Colonic mucosa (tissue), 4 donors: Measurements from ENCODE around the gene SAMD4B. TPM values are rescaled to one million over a fixed set of nuclear protein-coding genes. Genes with fewer than 3 reads are reported as not detected.

Experiments
- DNase-seq: peaks from one replicate; pipeline ENCODE4 v3.0.0-alpha.2; 2020
- H3K27ac ChIP-seq: fragments of 200-600 bp; one replicate; pipeline ENCODE4 v1.8.0; 2021
- H3K27me3 ChIP-seq: fragments of 200-600 bp; one replicate; pipeline ENCODE4 v1.8.0; 2021
- H3K36me3 ChIP-seq: fragments of 200-600 bp; one replicate; pipeline ENCODE4 v1.8.0; 2021
- H3K4me1 ChIP-seq: fragments of 200-600 bp; one replicate; pipeline ENCODE4 v1.8.0; 2021; ENCODE audit warnings: mild to moderate bottlenecking
- H3K4me3 ChIP-seq: fragments of 200-600 bp; one replicate; pipeline ENCODE4 v1.8.0; 2021
- H3K9ac ChIP-seq, 2 donors: one replicate each; pipeline ENCODE4 v1.7.0; 2013; ENCODE audit warnings: control low read depth in 2 of 2, low read depth in 2 of 2, low read length in 2 of 2
- H3K9me3 ChIP-seq: fragments of 200-600 bp; one replicate; pipeline ENCODE4 v1.8.0; 2021
- CTCF ChIP-seq: fragments of 200-600 bp; IDR thresholded peaks from one replicate; pipeline ENCODE4 v1.8.0; 2022; ENCODE audit warnings: antibody characterized with exemption, mild to moderate bottlenecking
- intact Hi-C: fragments of 100-400 bp; cut with DNase I; formaldehyde crosslinking; loops from one replicate; pipeline ENCODE4 v1.14.1; 2022
- total RNA-seq, 2 donors: library from RNA; stranded (reverse); fragmentation: NEBNext Ultra II Directional in 1 of 2; extraction: Animal tissue kit (Norgen Biotek cat#: 25700) in 1 of 2; gene quantifications; one replicate each; pipeline ENCODE4 v1.2.1, GENCODE V29; 2021
- donor health status: healthy.
- donor health status: DM: no; HTN: no; CAD: no.
- donor health status: DM: no; HTN: no; CAD: no.

SAMD4B gene
- total RNA-seq, 2 donors from 2014 or later, result 63.9 to 73.7 TPM

GRCh38 chr19:39412100-39412866, 70.1 kb downstream of the SAMD4B start, which contains the start of gene PLEKHG2:
TSS of gene PLEKHG2 (plus strand) at chr19:39412669. CDS start at chr19:39414087, 1,418 bp downstream.
- Histone ChIP-seq H3K4me1 (peaks cover 13% of the 10 kb centered on the region), H3K27ac (peak within 1 kb of the TSS; percentile 100), H3K36me3 (peaks cover 10% of the 10 kb centered on the region), H3K9ac (peak within 1 kb of the TSS; percentile 88 to 98), H3K9me3 (no peaks in the 10 kb centered on the region), H3K27me3 (peaks cover 15% of the 10 kb centered on the region), H3K4me3 (peak within 1 kb of the TSS; percentile 59)
- intact Hi-C loops, result no loop called here
- peak; percentile 95 for DNase-seq
- TF ChIP-seq CTCF, result peak; percentile 82

GRCh38 chr19:39412867-39413271, 70.6 kb downstream of the SAMD4B start:
- intact Hi-C loops, result no loop called here
- no peak for DNase-seq

GRCh38 chr19:39413272-39413910, 71.2 kb downstream of the SAMD4B start:
- intact Hi-C loops, result no loop called here
- no peak for TF ChIP-seq CTCF
- Histone ChIP-seq H3K4me1 (peaks cover 13% of the 10 kb centered on the region), H3K36me3 (peaks cover under 1% of the 10 kb centered on the region), H3K9ac (peak overlapping the region; percentile 67 to 81), H3K27me3 (peaks cover 15% of the 10 kb centered on the region), H3K4me3 (peak overlapping the region; percentile 59), H3K27ac (peak overlapping the region; percentile 89), H3K9me3 (no peaks in the 10 kb centered on the region)
- peak; percentile 56 for DNase-seq

More at GRCh38 chr19:39412867-39413271, 70.6 kb downstream of the SAMD4B start:
- H3K27me3 ChIP-seq, result peaks cover 15% of the 10 kb centered on the region
- no peaks in the 10 kb centered on the region for H3K9me3 ChIP-seq
- peaks cover 5% of the 10 kb centered on the region for H3K36me3 ChIP-seq
- peak overlapping the region; percentile 67 to 81 for H3K9ac ChIP-seq
- peaks cover 13% of the 10 kb centered on the region for H3K4me1 ChIP-seq
- peak overlapping the region; percentile 89 for H3K27ac ChIP-seq
- peak; percentile 11 for TF ChIP-seq CTCF
- peak overlapping the region; percentile 59 for H3K4me3 ChIP-seq

GRCh38 chr19:39413911-39414608, 71.8 kb downstream of the SAMD4B start:
- TF ChIP-seq CTCF, result no peak
- Histone ChIP-seq H3K27me3 (peaks cover 15% of the 10 kb centered on the region), H3K27ac (peak overlapping the region; percentile 89), H3K9ac (peak overlapping the region; percentile 58 to 67), H3K4me3 (peak overlapping the region; percentile 59), H3K9me3 (no peaks in the 10 kb centered on the region), H3K4me1 (peaks cover 13% of the 10 kb centered on the region), H3K36me3 (no peaks in the 10 kb centered on the region)
- peak; percentile 43 for DNase-seq
- intact Hi-C loops, result no loop called here
